Bronchial epithelial cell (primary cell): ENCODE measurements around the gene KLK3. TPM values are rescaled to one million over a fixed set of nuclear protein-coding genes. Genes with fewer than 3 reads are reported as not detected.

Experiments
- DNase-seq: peaks from one replicate; pipeline ENCODE4 v3.0.0-alpha.2; 2010; ENCODE audit warnings: low read depth
- FAIRE-seq: peaks from 2 replicates; lab custom pipeline; 2011; peaks lifted over from hg19 to GRCh38; lab: Jason Lieb, UNC
- H3K27me3 ChIP-seq: 2 replicates; pipeline ENCODE4 v1.5.1; 2011; ENCODE audit warnings: low read length; ENCODE audit not compliant: control insufficient read depth, insufficient read depth
- H3K36me3 ChIP-seq: 2 replicates; pipeline ENCODE4 v1.5.1; 2011; ENCODE audit warnings: low read length; ENCODE audit not compliant: control insufficient read depth, insufficient read depth
- H3K4me3 ChIP-seq: 2 replicates; pipeline ENCODE4 v1.5.1; 2011; ENCODE audit warnings: mild to moderate bottlenecking, low read depth, low read length, control low read depth
- total RNA-seq: library from RNA; depleted of rRNA; stranded (reverse); fragments of >200 nt; gene quantifications from 2 replicates; pipeline ENCODE4 v1.2.1, GENCODE V29; 2014
- TF ChIP-seq, protein P1 (sequence below): IDR thresholded peaks from 2 replicates; pipeline ENCODE4 v1.5.1; 2011; ENCODE audit warnings: mild to moderate bottlenecking, moderate library complexity, low read length, control low read depth, inconsistent platforms; ENCODE audit not compliant: insufficient read depth, severe bottlenecking

The KLK3 gene
- total RNA-seq, 1 donor from 2014 or later, result not detected

DNA sequence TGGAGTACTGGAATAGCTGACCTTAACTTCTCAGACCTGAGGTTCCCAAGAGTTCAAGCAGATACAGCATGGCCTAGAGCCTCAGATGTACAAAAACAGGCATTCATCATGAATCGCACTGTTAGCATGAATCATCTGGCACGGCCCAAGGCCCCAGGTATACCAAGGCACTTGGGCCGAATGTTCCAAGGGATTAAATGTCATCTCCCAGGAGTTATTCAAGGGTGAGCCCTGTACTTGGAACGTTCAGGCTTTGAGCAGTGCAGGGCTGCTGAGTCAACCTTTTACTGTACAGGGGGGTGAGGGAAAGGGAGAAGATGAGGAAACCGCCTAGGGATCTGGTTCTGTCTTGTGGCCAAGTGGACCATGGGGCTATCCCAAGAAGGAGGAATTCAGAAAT, 6.3 kb downstream of the KLK3 start:
- H3K4me3 ChIP-seq, result no peak overlapping the region
- TF ChIP-seq, protein P1, sequence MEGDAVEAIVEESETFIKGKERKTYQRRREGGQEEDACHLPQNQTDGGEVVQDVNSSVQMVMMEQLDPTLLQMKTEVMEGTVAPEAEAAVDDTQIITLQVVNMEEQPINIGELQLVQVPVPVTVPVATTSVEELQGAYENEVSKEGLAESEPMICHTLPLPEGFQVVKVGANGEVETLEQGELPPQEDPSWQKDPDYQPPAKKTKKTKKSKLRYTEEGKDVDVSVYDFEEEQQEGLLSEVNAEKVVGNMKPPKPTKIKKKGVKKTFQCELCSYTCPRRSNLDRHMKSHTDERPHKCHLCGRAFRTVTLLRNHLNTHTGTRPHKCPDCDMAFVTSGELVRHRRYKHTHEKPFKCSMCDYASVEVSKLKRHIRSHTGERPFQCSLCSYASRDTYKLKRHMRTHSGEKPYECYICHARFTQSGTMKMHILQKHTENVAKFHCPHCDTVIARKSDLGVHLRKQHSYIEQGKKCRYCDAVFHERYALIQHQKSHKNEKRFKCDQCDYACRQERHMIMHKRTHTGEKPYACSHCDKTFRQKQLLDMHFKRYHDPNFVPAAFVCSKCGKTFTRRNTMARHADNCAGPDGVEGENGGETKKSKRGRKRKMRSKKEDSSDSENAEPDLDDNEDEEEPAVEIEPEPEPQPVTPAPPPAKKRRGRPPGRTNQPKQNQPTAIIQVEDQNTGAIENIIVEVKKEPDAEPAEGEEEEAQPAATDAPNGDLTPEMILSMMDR, result no peak
- FAIRE-seq (no peak), DNase-seq (peak; percentile 25)
- H3K36me3 ChIP-seq, result no peaks in the 10 kb centered on the region
- H3K27me3 ChIP-seq, result no peaks in the 10 kb centered on the region

- TF ChIP-seq, protein P1, result no peak
- H3K4me3 ChIP-seq, result no peak overlapping the region
- H3K27me3 ChIP-seq, result no peaks in the 10 kb centered on the region
- H3K36me3 ChIP-seq, result no peaks in the 10 kb centered on the region
- FAIRE-seq (no peak), DNase-seq (no peak)
Measured at GRCh38 chr19:50861496-50862286, 7.0 kb downstream of the KLK3 start.

GRCh38 chr19:50869479-50869878, 14.8 kb downstream of the KLK3 start:
- TF ChIP-seq, protein P1, result no peak
- DNase-seq (no peak), FAIRE-seq (no peak)
- H3K27me3 ChIP-seq, result no peaks in the 10 kb centered on the region
- H3K36me3 ChIP-seq, result no peaks in the 10 kb centered on the region
- no peak overlapping the region for H3K4me3 ChIP-seq

DNA sequence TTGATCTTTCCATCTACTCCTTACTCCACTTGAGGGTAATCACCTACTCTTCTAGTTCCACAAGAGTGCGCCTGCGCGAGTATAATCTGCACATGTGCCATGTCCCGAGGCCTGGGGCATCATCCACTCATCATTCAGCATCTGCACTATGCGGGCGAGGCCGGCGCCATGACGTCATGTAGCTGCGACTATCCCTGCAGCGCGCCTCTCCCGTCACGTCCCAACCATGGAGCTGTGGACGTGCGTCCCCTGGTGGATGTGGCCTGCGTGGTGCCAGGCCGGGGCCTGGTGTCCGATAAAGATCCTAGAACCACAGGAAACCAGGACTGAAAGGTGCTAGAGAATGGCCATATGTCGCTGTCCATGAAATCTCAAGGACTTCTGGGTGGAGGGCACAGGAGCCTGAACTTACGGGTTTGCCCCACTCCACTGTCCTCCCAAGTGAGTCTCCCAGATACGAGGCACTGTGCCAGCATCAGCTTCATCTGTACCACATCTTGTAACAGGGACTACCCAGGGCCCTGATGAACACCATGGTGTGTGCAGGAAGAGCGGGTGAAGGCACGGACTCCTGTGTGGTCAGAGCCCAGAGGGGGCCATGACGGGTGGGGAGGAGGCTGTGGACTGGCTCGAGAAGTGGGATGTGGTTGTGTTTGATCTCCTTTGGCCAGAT, 15.8 kb downstream of the KLK3 start:
- no peak for FAIRE-seq
- H3K27me3 ChIP-seq, result no peaks in the 10 kb centered on the region
- TF ChIP-seq, protein P1, result no peak

DNA sequence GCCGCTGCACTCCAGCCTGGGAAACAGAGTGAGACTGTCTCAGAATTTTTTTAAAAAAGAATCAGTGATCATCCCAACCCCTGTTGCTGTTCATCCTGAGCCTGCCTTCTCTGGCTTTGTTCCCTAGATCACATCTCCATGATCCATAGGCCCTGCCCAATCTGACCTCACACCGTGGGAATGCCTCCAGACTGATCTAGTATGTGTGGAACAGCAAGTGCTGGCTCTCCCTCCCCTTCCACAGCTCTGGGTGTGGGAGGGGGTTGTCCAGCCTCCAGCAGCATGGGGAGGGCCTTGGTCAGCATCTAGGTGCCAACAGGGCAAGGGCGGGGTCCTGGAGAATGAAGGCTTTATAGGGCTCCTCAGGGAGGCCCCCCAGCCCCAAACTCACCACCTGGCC, 18.3 kb downstream of the KLK3 start, which contains the start of gene KLK2:
KLK2 (plus strand) TSS at position 384 of the 400 bp plus-strand sequence. CDS start 35 bp downstream, outside the sequence.
- TF ChIP-seq, protein P1, result no peak
- DNase-seq, result no peak
- Histone ChIP-seq H3K27me3 (no peaks in the 10 kb centered on the region), H3K4me3 (no peak within 1 kb of the TSS), H3K36me3 (no peaks in the 10 kb centered on the region)
- no peak for FAIRE-seq

More for the DNA sequence above, 15.8 kb downstream of the KLK3 start:
- no peaks in the 10 kb centered on the region for H3K36me3 ChIP-seq
- DNase-seq, result no peak
- no peak overlapping the region for H3K4me3 ChIP-seq
